Measurements from ENCODE around the gene ZMYM2.

The ZMYM2 gene

GRCh38 chr13:20016649-20017364 lies 58.3 kb downstream of the ZMYM2 start:
- Histone ChIP-seq H3K9ac (no peak overlapping the region), H2AFZ (ENCODE audit: low read depth) (no peak overlapping the region), H3K4me1 (ENCODE audit: low read depth, poor library complexity, severe bottlenecking) (peaks cover 44% of the 10 kb centered on the region), H3K36me3 (ENCODE audit: insufficient read depth) (no peaks in the 10 kb centered on the region), H3K79me2 (ENCODE audit: insufficient read depth, low read depth) (peaks cover 49% of the 10 kb centered on the region; the same call in 1 of the 2 replicates), H3K27ac (no peak overlapping the region), H3K27me3 (ENCODE audit: insufficient read depth, low read depth) (no peaks in the 10 kb centered on the region), H4K20me1 (ENCODE audit: insufficient read depth) (no peaks in the 10 kb centered on the region), H3K4me3 (IDR thresholded peaks at IDR 0.05; ENCODE audit: insufficient read depth, low read depth, low read length) (no peak overlapping the region), H3K4me2 (no peak overlapping the region)
- TF ChIP-seq CTCF (conservative IDR thresholded peaks at IDR 0.05; ENCODE audit: low read depth, low read length), result no peak

- Histone ChIP-seq H3K4me2 (no peak overlapping the region), H3K4me1 (ENCODE audit: low read depth, poor library complexity, severe bottlenecking) (peaks cover 44% of the 10 kb centered on the region), H3K9ac (no peak overlapping the region), H3K79me2 (ENCODE audit: insufficient read depth, low read depth) (peaks cover 47% of the 10 kb centered on the region; the same call in 1 of the 2 replicates), H3K27me3 (ENCODE audit: insufficient read depth, low read depth) (no peaks in the 10 kb centered on the region), H3K27ac (no peak overlapping the region), H4K20me1 (ENCODE audit: insufficient read depth) (no peaks in the 10 kb centered on the region), H2AFZ (ENCODE audit: low read depth) (no peak overlapping the region), H3K36me3 (ENCODE audit: insufficient read depth) (no peaks in the 10 kb centered on the region), H3K4me3 (IDR thresholded peaks at IDR 0.05; ENCODE audit: insufficient read depth, low read depth, low read length) (no peak overlapping the region)
- TF ChIP-seq CTCF (conservative IDR thresholded peaks at IDR 0.05; ENCODE audit: low read depth, low read length), result no peak
Measured at GRCh38 chr13:20017365-20017711, 58.8 kb downstream of the ZMYM2 start.

GRCh38 chr13:20019043-20019442 lies 60.5 kb downstream of the ZMYM2 start:
- no peaks in the 10 kb centered on the region for H4K20me1 ChIP-seq (ENCODE audit: insufficient read depth)
- TF ChIP-seq CTCF (conservative IDR thresholded peaks at IDR 0.05; ENCODE audit: low read depth, low read length), result no peak
- H3K9ac ChIP-seq, result no peak overlapping the region
- no peak overlapping the region for H3K4me2 ChIP-seq
- peaks cover 38% of the 10 kb centered on the region for H3K4me1 ChIP-seq (ENCODE audit: low read depth, poor library complexity, severe bottlenecking)
- H3K27ac ChIP-seq, result no peak overlapping the region
- no peaks in the 10 kb centered on the region for H3K27me3 ChIP-seq (ENCODE audit: insufficient read depth, low read depth)
- peaks cover 40% of the 10 kb centered on the region; the same call in 1 of the 2 replicates for H3K79me2 ChIP-seq (ENCODE audit: insufficient read depth, low read depth)
- no peak overlapping the region for H3K4me3 ChIP-seq (IDR thresholded peaks at IDR 0.05; ENCODE audit: insufficient read depth, low read depth, low read length)
- no peak overlapping the region for H2AFZ ChIP-seq (ENCODE audit: low read depth)
- H3K36me3 ChIP-seq (ENCODE audit: insufficient read depth), result no peaks in the 10 kb centered on the region

GRCh38 chr13:20024702-20025101 lies 66.2 kb downstream of the ZMYM2 start:
- Histone ChIP-seq H3K4me3 (IDR thresholded peaks at IDR 0.05; ENCODE audit: insufficient read depth, low read depth, low read length) (no peak overlapping the region), H3K4me2 (no peak overlapping the region), H2AFZ (ENCODE audit: low read depth) (no peak overlapping the region), H3K9ac (no peak overlapping the region), H3K4me1 (ENCODE audit: low read depth, poor library complexity, severe bottlenecking) (peaks cover 27% of the 10 kb centered on the region), H3K27me3 (ENCODE audit: insufficient read depth, low read depth) (no peaks in the 10 kb centered on the region), H3K27ac (no peak overlapping the region), H3K36me3 (ENCODE audit: insufficient read depth) (no peaks in the 10 kb centered on the region), H4K20me1 (ENCODE audit: insufficient read depth) (no peaks in the 10 kb centered on the region), H3K79me2 (ENCODE audit: insufficient read depth, low read depth) (peaks cover 5% of the 10 kb centered on the region; the same call in 1 of the 2 replicates)
- no peak for TF ChIP-seq CTCF (conservative IDR thresholded peaks at IDR 0.05; ENCODE audit: low read depth, low read length)

All from KMS-11 (cell line).